NCI-H2196 treated with DMSO at 0.1 percent for 48 hours (cell line): ENCODE data around the gene PLXNA3.

Experiments used
- DNase-seq: peaks from one replicate; lab custom pipeline; 2025; ENCODE audit not compliant: unreplicated experiment; lab: John Stamatoyannopoulos, UW

PLXNA3 gene

GRCh38 chrX:154458954-154459778 is 1.1 kb downstream of the PLXNA3 start:
- no peak for DNase-seq

- DNase-seq: no peak
These were observed 1.8 kb downstream of the PLXNA3 start for GRCh38 chrX:154459832-154460231.

GRCh38 chrX:154460326-154460725 is 2.2 kb downstream of the PLXNA3 start:
- DNase-seq: no peak

GRCh38 chrX:154462396-154462795 is 4.3 kb downstream of the PLXNA3 start:
- no peak for DNase-seq

GRCh38 chrX:154463611-154464220 is 5.6 kb downstream of the PLXNA3 start:
- no peak for DNase-seq

GRCh38 chrX:154464806-154465365 is 6.8 kb downstream of the PLXNA3 start:
- no peak for DNase-seq

- DNase-seq: no peak
These were observed 7.5 kb downstream of the PLXNA3 start for GRCh38 chrX:154465601-154466000.

- DNase-seq: no peak
These were observed 8.0 kb downstream of the PLXNA3 start for GRCh38 chrX:154466036-154466435.

GRCh38 chrX:154466907-154467306 is 8.8 kb downstream of the PLXNA3 start:
- no peak for DNase-seq

GRCh38 chrX:154467556-154467955 is 9.5 kb downstream of the PLXNA3 start:
- DNase-seq: no peak

- DNase-seq: no peak
These were observed 10.1 kb downstream of the PLXNA3 start for GRCh38 chrX:154468217-154468616.

- no peak for DNase-seq
These were observed 11.0 kb downstream of the PLXNA3 start for GRCh38 chrX:154469114-154469513.

GRCh38 chrX:154469880-154470279 is 11.8 kb downstream of the PLXNA3 start:
- DNase-seq: no peak

GRCh38 chrX:154470434-154470833 is 12.4 kb downstream of the PLXNA3 start:
- DNase-seq: no peak

GRCh38 chrX:154470914-154471568 is 13.0 kb downstream of the PLXNA3 start:
- DNase-seq: no peak

GRCh38 chrX:154471839-154472684 is 14.0 kb downstream of the PLXNA3 start:
- no peak for DNase-seq

GRCh38 chrX:154472685-154473632 is 14.9 kb downstream of the PLXNA3 start:
- DNase-seq: no peak

- no peak for DNase-seq
These were observed 15.6 kb downstream of the PLXNA3 start for GRCh38 chrX:154473683-154474082.

- no peak for DNase-seq
These were observed 18.7 kb downstream of the PLXNA3 start for GRCh38 chrX:154476821-154477220.
